IPS-18c (cell line): ENCODE data around the gene EHMT1.

Experiments used
- H3K4me3 ChIP-seq: 2 replicates; pipeline ENCODE4 v1.7.0; 2013; ENCODE audit warnings: low read depth, mild to moderate bottlenecking, low read length, moderate library complexity; ENCODE audit not compliant: insufficient read depth
- H3K9me3 ChIP-seq: one replicate; pipeline ENCODE4 v1.6.1; 2013; ENCODE audit warnings: mild to moderate bottlenecking, low read length, moderate library complexity; ENCODE audit not compliant: control insufficient read depth, insufficient read depth

Gene EHMT1

GRCh38 chr9:137618105-137619067 lies at the start of gene EHMT1:
TSS of gene EHMT1 (plus strand) at chr9:137619005. CDS start at chr9:137619029, 24 bp downstream.
- Histone ChIP-seq H3K4me3 (peak within 1 kb of the TSS; percentile 97), H3K9me3 (no peaks in the 10 kb centered on the region)

GRCh38 chr9:137569609-137570203 lies 49.1 kb upstream of the EHMT1 start:
- no peaks in the 10 kb centered on the region for H3K9me3 ChIP-seq
- H3K4me3 ChIP-seq: no peak overlapping the region

DNA sequence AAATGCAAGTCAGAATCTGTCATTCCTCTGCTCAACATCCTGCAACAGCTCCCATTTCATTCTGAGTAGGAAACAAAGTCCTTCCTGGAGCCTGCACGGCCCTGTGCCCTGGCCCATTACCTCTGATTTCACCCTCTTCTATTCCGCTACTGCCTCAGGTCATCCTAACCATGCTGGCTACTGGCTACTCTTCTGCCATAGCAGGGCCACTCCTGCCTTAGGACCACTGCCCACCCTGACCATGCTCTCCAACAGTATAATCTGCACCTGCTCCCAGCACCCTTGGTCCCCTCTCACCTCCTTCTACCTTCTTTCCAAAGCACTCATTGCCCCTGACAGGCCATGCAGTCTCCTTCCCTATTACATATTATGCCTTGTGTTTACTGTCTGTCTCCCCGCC lies 48.2 kb upstream of the EHMT1 start:
- H3K4me3 ChIP-seq: no peak overlapping the region
- H3K9me3 ChIP-seq: no peaks in the 10 kb centered on the region

- no peaks in the 10 kb centered on the region for H3K9me3 ChIP-seq
- H3K4me3 ChIP-seq: no peak overlapping the region
These were observed 44.6 kb upstream of the EHMT1 start for GRCh38 chr9:137574192-137574591.

DNA sequence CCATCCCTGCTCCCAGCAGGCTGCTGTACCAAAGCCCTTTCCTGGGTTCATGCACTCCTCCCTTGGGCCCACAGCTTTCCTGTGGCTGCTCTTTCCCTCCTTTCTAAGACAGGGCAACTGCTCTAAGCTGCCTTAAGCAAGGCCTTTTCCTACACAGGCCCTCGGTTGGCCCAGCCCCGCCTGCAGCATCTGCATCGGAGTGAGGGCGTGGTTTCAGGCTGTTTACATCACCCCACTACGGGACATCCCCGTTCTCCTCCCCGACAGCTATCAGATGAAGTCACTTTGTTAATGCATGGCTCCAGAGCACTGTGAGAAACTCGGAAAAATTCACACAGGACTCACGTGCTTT lies 43.5 kb upstream of the EHMT1 start:
- H3K4me3 ChIP-seq: no peak overlapping the region
- no peaks in the 10 kb centered on the region for H3K9me3 ChIP-seq

- Histone ChIP-seq H3K9me3 (no peaks in the 10 kb centered on the region), H3K4me3 (no peak overlapping the region)
These were observed 42.9 kb upstream of the EHMT1 start for GRCh38 chr9:137575716-137576411.

- peak within 1 kb of the TSS; percentile 100 for H3K4me3 ChIP-seq
- no peaks in the 10 kb centered on the region for H3K9me3 ChIP-seq
These were observed 40.1 kb upstream of the EHMT1 start, which contains the start of gene DPH7 for GRCh38 chr9:137578518-137579258. TSS of gene DPH7 (minus strand) at chr9:137578925. CDS start at chr9:137578777, 148 bp downstream.

- Histone ChIP-seq H3K9me3 (no peaks in the 10 kb centered on the region), H3K4me3 (peak overlapping the region; percentile 100)
These were observed 39.6 kb upstream of the EHMT1 start for GRCh38 chr9:137579259-137579604.

- no peaks in the 10 kb centered on the region for H3K9me3 ChIP-seq
- no peak overlapping the region for H3K4me3 ChIP-seq
These were observed 38.4 kb upstream of the EHMT1 start for GRCh38 chr9:137580209-137580953.

- Histone ChIP-seq H3K4me3 (no peak overlapping the region), H3K9me3 (no peaks in the 10 kb centered on the region)
These were observed 37.9 kb upstream of the EHMT1 start for GRCh38 chr9:137580954-137581322.

- Histone ChIP-seq H3K9me3 (no peaks in the 10 kb centered on the region), H3K4me3 (no peak overlapping the region)
These were observed 37.2 kb upstream of the EHMT1 start for GRCh38 chr9:137581361-137582285.

DNA sequence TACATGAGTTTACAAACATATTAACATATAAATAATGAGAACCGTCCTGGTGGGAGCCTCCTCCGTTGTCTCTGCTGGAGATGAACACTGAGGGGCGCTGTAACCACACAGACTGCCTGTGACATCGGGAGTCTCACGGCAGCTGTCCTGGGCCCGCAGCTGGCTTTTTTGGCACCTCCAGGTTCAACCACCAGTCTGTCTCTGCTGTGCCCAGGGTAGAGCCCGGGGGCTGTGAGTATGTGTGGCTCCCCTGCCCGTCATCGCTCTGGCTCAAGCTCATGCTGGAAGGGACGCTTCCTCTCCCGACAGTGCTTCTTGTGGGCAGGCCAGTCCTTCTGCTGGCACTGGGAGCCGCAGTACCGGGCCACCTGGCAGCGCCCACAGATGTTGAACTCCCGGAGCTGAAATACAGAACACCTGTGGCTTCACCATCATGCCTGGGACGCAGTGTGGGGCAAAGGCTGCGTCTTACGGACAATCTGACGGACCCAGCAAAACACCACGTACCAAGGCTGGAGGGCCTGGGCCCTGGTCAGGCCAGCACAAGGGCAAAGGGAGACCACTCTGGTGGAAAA lies 36.4 kb upstream of the EHMT1 start:
- H3K9me3 ChIP-seq: no peaks in the 10 kb centered on the region
- H3K4me3 ChIP-seq: no peak overlapping the region

- Histone ChIP-seq H3K4me3 (no peak overlapping the region), H3K9me3 (no peaks in the 10 kb centered on the region)
These were observed 35.5 kb upstream of the EHMT1 start for GRCh38 chr9:137583347-137583746.

DNA sequence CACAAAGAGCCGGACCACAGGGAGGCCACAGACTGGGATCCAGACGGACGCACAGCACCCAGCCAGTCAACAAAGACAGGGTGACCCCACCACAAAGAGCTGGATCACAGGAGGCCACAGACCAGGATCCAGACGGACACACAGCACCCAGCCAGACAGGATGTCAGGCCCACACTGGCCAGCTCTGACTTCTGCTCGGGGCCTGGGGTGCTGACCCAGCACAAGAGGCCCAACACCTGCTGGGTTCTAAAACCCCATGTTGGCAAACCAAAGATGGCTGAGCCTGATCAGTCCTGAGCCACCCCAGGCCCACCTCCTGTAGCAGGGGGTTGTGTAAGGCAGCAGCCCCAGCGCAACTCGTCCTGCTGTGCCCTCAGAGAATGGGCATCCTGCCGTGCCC lies 34.8 kb upstream of the EHMT1 start:
- Histone ChIP-seq H3K4me3 (no peak overlapping the region), H3K9me3 (no peaks in the 10 kb centered on the region)

DNA sequence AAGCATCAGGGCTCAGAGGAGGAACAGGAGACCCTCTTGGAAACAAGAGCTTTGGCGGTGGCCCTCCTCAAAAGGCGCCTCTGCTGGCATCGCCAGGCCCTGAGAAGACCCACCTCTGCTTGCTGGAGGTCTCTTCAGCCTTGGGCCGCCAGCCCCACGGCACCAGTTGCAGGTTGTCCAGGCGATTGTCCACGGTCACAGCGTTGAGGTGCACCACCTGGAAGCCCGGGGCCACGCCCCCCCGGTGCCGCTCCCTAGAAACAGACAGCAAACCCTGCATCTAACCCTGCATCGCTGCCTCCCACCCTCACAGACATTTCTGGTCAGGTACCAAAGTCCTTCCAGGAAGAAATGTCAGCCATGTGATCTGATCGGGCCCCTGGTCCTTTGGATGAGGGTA lies 32.0 kb upstream of the EHMT1 start:
- Histone ChIP-seq H3K9me3 (no peaks in the 10 kb centered on the region), H3K4me3 (no peak overlapping the region)
